Smooth muscle cell of the pulmonary artery (primary cell): ENCODE measurements around the gene IFI27L1. TPM values are rescaled to one million over a fixed set of nuclear protein-coding genes. Genes with fewer than 3 reads are reported as not detected.

Source experiments
- total RNA-seq: library from RNA; depleted of rRNA; stranded (reverse); fragments of >200 nt; gene quantifications from 2 replicates; pipeline ENCODE4 v1.2.3, GENCODE V29; 2014

IFI27L1 gene, protein sequence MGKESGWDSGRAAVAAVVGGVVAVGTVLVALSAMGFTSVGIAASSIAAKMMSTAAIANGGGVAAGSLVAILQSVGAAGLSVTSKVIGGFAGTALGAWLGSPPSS
- total RNA-seq, result 8.7 and 11.1 TPM in 2 replicates

GRCh38 chr14:94080621-94081385 lies at the start of gene IFI27L1, which contains the start of gene DDX24:
IFI27L1 (plus strand) TSS chr14:94081310; CDS start chr14:94096938, 15,628 bp downstream.
DDX24 (minus strand) TSS chr14:94081202; CDS start chr14:94079742, 1,460 bp downstream.

DNA sequence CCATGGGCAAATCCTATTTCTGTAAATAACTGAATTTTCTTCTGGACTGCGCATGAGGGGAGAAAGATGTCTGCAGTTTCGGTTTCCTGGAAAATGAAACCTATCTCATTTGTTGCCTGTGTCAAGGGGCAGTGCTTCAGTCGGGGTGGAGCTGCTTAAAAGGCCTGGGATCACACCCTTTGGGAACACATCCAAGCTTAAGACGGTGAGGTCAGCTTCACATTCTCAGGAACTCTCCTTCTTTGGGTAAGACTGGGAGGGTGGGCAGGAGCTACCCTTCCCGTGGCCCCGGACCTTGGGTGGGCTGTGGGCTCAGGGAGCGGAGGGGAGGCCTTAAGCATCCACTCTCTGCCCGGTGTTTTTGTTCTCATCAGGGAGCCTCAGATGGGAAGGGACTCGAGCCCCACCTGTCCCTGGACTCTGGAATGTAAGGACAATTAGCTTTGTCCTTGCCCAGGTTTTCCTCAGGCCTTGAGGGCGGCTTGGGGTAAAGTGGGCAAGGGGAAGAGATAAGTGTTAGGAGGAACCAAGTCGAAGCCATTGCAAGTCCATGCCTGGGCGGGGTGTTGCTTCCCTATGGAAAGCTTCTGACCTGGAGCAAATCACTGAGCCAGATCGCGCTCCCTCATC lies 29.6 kb downstream of the IFI27L1 start, which contains the start of gene IFI27:
TSS of gene IFI27 (plus strand) at position 185 of the 630 bp plus-strand sequence.

DNA sequence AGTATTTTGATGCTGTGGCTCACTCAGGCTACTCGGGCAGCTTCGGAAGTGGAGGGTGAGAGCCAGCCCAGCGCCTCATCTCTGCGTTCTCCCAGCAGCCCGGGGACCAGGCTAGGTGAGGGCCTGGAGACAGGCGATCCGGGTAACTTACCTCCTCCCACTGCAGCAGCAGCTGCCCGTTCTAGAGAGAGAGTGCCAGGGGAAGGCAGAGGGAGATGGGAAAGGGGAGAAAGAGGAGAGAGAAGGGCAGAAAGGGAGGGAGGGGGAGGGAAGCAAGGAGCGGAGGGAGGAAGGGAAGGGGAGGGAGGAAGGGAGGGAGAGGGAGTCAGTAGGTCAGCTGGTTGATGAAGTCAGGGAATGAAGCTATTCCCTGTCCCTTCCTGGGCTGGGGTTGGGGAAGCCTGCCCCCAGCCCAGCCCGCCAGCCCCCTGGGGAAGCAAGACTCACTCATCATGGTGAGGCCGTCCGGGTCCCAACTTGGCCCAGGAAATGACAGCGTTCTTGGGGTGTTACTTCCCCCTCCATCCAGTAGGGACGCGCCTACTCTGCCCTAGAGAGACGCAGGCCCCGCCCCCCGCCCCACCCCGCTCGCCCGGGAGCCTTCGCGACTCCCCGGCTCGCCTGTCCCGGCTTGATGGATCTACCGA lies 48.1 kb downstream of the IFI27L1 start, which contains the start of gene IFI27L2:
TSS of gene IFI27L2 (minus strand) at position 494 of the 647 bp plus-strand sequence. CDS start at position 454, 40 bp downstream.

Other genes starting within 250 kb of the IFI27L1 start
- not detected in 2 replicates for gene FAM181A, start 154.0 kb upstream of the IFI27L1 start, total RNA-seq
- gene ASB2, start 104.7 kb upstream of the IFI27L1 start, total RNA-seq, result 0.52 and 1.7 TPM in 2 replicates
- not detected in 2 replicates for gene CCDC197, start 84.0 kb upstream of the IFI27L1 start, total RNA-seq
- 1.8 and 1.9 TPM in 2 replicates for gene OTUB2, start 55.0 kb upstream of the IFI27L1 start, total RNA-seq
- 128 and 134 TPM in 2 replicates for gene DDX24, start 108 bp upstream of the IFI27L1 start, total RNA-seq
- gene IFI27, start 29.4 kb downstream of the IFI27L1 start, total RNA-seq, result 9.1 and 10.9 TPM in 2 replicates
- 77.0 and 98.4 TPM in 2 replicates for gene IFI27L2, start 48.3 kb downstream of the IFI27L1 start, total RNA-seq
- gene PPP4R4, start 93.0 kb downstream of the IFI27L1 start, total RNA-seq, result 0.33 and 1.4 TPM in 2 replicates
- gene SERPINA10, start 212.0 kb downstream of the IFI27L1 start, total RNA-seq, result not detected in 2 replicates
- gene SERPINA6, start 242.0 kb downstream of the IFI27L1 start, total RNA-seq, result not detected in 2 replicates